ENCODE measurements around the gene IPO4. TPM values are rescaled to one million over a fixed set of nuclear protein-coding genes. Genes with fewer than 3 reads are reported as not detected.

The IPO4 gene
- total and polyA plus RNA-seq, 2 experiments from 2014 or later = 19.0 to 19.5 TPM

- peak within 1 kb of the TSS; percentile 38 for H3K4me3 ChIP-seq
- H3K27me3 ChIP-seq = no peaks in the 10 kb centered on the region
- no peaks in the 10 kb centered on the region for H4K20me1 ChIP-seq (ENCODE audit: insufficient read depth, poor library complexity, severe bottlenecking)
- peaks cover 13% of the 10 kb centered on the region for H3K4me1 ChIP-seq (ENCODE audit: insufficient read depth)
- WGBS (ENCODE audit: low lambda C conversion rate, missing lambda C conversion rate) = 2% methylated on average over 52 of the region's 53 CpGs
- H3K4me2 ChIP-seq = peak within 1 kb of the TSS; percentile 84
- TF ChIP-seq CTCF (IDR thresholded peaks at IDR 0.05; ENCODE audit: poor library complexity) (peak; percentile 29), EZH2 (IDR thresholded peaks at IDR 0.05; ENCODE audit: borderline replicate concordance) (no peak), EZH2phosphoT487 (IDR thresholded peaks at IDR 0.05; ENCODE audit: low read depth, severe bottlenecking, unreplicated experiment) (no peak)
- DNase-seq (ENCODE audit: low spot score) = peak; percentile 99
- no peaks in the 10 kb centered on the region for H3K36me3 ChIP-seq (replicated peaks; ENCODE audit: insufficient read depth, low read depth)
- peak within 1 kb of the TSS; percentile 33 for H2AFZ ChIP-seq
- peak within 1 kb of the TSS; percentile 99 for H3K27ac ChIP-seq
- peaks cover 16% of the 10 kb centered on the region for H3K79me2 ChIP-seq
- H3K9me3 ChIP-seq (ENCODE audit: low read depth) = no peaks in the 10 kb centered on the region
- H3K9me2 ChIP-seq (replicated peaks; ENCODE audit: insufficient read depth) = no peaks in the 10 kb centered on the region
Observed at GRCh38 chr14:24212924-24213865, 24.6 kb upstream of the IPO4 start, which contains the start of gene CHMP4A. TSS of gene CHMP4A (minus strand) at chr14:24213488. CDS start at chr14:24213439, 49 bp downstream.

GRCh38 chr14:24211311-24211710 is 22.7 kb upstream of the IPO4 start:
- H3K36me3 ChIP-seq (replicated peaks; ENCODE audit: insufficient read depth, low read depth) = no peaks in the 10 kb centered on the region
- 95% methylated on average over 6 of the region's 6 CpGs for WGBS (ENCODE audit: low lambda C conversion rate, missing lambda C conversion rate)
- peaks cover 13% of the 10 kb centered on the region for H3K4me1 ChIP-seq (ENCODE audit: insufficient read depth)
- peaks cover 16% of the 10 kb centered on the region for H3K79me2 ChIP-seq
- no peak for DNase-seq (ENCODE audit: low spot score)
- H3K9me2 ChIP-seq (replicated peaks; ENCODE audit: insufficient read depth) = no peaks in the 10 kb centered on the region
- TF ChIP-seq CTCF (IDR thresholded peaks at IDR 0.05; ENCODE audit: poor library complexity) (no peak), EZH2phosphoT487 (IDR thresholded peaks at IDR 0.05; ENCODE audit: low read depth, severe bottlenecking, unreplicated experiment) (no peak), EZH2 (IDR thresholded peaks at IDR 0.05; ENCODE audit: borderline replicate concordance) (no peak)
- no peaks in the 10 kb centered on the region for H3K27me3 ChIP-seq
- no peak overlapping the region for H2AFZ ChIP-seq
- H3K27ac ChIP-seq = no peak overlapping the region
- H3K9me3 ChIP-seq (ENCODE audit: low read depth) = no peaks in the 10 kb centered on the region
- no peak overlapping the region for H3K4me3 ChIP-seq
- H4K20me1 ChIP-seq (ENCODE audit: insufficient read depth, poor library complexity, severe bottlenecking) = no peaks in the 10 kb centered on the region
- no peak overlapping the region for H3K4me2 ChIP-seq

- TF ChIP-seq EZH2 (IDR thresholded peaks at IDR 0.05; ENCODE audit: borderline replicate concordance) (no peak), CTCF (IDR thresholded peaks at IDR 0.05; ENCODE audit: poor library complexity) (no peak), EZH2phosphoT487 (IDR thresholded peaks at IDR 0.05; ENCODE audit: low read depth, severe bottlenecking, unreplicated experiment) (no peak)
- H3K27ac ChIP-seq = no peak overlapping the region
- DNase-seq (ENCODE audit: low spot score) = no peak
- H3K4me2 ChIP-seq = no peak overlapping the region
- H3K4me3 ChIP-seq = no peak overlapping the region
- no peaks in the 10 kb centered on the region for H3K36me3 ChIP-seq (replicated peaks; ENCODE audit: insufficient read depth, low read depth)
- H2AFZ ChIP-seq = no peak overlapping the region
- H3K9me3 ChIP-seq (ENCODE audit: low read depth) = no peaks in the 10 kb centered on the region
- H3K4me1 ChIP-seq (ENCODE audit: insufficient read depth) = peaks cover 5% of the 10 kb centered on the region
- no peaks in the 10 kb centered on the region for H4K20me1 ChIP-seq (ENCODE audit: insufficient read depth, poor library complexity, severe bottlenecking)
- H3K79me2 ChIP-seq = peaks cover 14% of the 10 kb centered on the region
- no peaks in the 10 kb centered on the region for H3K27me3 ChIP-seq
- no peaks in the 10 kb centered on the region for H3K9me2 ChIP-seq (replicated peaks; ENCODE audit: insufficient read depth)
- 93% methylated on average over 2 of the region's 2 CpGs for WGBS (ENCODE audit: low lambda C conversion rate, missing lambda C conversion rate)
Observed at GRCh38 chr14:24207625-24208024, 19.0 kb upstream of the IPO4 start.
